Activated CD4-positive, alpha-beta T cell treated with anti-CD3 and anti-CD28 coated beads, Interleukin-2, amount 50 U/mL, for 48 hours (primary cell): ENCODE measurements around the gene CX3CR1.
A peak's percentile ranks its signal among the peaks of the same experiment; 100 is the strongest.
"Not testable (repeated sequence)": the region's sequence is repeated elsewhere in the genome, so short reads cannot be mapped to it uniquely, and the experiment has no call there.

Experiments
- DNase-seq, 2 experiments: peaks; one replicate each; pipeline ENCODE4 v3.0.0-alpha.2; 2020

Gene CX3CR1, protein sequence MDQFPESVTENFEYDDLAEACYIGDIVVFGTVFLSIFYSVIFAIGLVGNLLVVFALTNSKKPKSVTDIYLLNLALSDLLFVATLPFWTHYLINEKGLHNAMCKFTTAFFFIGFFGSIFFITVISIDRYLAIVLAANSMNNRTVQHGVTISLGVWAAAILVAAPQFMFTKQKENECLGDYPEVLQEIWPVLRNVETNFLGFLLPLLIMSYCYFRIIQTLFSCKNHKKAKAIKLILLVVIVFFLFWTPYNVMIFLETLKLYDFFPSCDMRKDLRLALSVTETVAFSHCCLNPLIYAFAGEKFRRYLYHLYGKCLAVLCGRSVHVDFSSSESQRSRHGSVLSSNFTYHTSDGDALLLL

DNA sequence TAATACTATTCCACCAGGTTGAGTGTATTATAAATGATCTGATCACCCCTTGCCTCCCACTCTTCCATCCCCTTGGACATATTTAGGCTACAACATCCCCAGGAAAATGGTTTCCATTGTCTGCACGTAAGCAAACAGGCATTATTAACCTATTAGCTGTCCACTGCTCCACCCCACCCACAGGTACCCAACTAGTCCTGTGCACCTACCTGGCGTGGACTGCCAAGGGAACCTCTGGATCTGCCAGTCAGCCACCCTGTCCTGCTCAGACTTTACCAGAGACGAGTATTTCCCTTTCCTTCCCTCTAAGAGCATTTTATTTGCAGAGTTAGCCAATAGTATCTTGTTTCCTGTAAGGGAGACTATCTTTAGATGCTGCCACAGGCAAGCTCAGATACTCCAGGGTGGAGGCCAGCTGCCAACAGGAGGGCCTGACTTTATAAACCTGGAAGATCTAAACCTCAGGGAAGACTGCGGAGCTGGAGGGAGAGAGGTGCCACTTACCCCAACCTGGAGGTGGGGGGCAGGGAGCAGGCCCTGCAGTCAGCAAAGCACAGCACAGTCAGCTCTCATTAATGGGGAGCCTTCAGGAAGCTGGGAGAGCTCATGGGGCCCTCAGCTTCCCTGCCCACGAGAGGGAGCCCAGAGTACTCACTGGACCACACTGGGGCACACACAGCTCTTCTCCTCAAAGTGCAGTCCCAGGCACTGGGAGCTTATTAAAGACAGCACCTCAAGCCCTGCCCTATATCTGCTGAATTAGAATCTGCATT is at the start of gene CX3CR1:
CX3CR1 (minus strand) TSS at position 292 of the 773 bp plus-strand sequence. CDS start 13,527 bp downstream, outside the sequence.
- no peak for DNase-seq

DNA sequence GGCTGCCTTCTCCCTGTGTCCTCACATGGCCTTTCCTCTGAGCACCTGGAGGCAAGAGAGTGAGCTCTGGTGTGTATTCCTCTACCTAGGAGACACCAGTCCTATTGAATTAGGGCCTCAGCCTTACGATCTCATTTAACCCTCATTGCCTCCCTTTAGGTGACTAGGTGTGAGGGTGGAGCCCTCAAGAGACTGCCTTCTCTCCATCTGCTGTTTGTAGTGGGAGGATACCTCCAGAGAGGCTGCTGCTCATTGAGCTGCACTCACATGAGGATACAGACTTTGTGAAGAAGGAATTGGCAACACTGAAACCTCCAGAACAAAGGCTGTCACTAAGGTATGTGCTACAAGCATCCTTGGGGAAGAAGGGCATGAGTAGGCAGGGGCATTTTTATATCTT is 49.7 kb upstream of the CX3CR1 start, which contains the start of gene CCR8:
CCR8 (plus strand) TSS at position 217 of the 400 bp plus-strand sequence. CDS start 2,623 bp downstream, outside the sequence.
- DNase-seq, result no peak

- DNase-seq, result peak; percentile 26 to 49
Measured at GRCh38 chr3:39327746-39328349, 48.0 kb upstream of the CX3CR1 start.

- DNase-seq, result no peak
Measured at GRCh38 chr3:39327053-39327745, 47.4 kb upstream of the CX3CR1 start.

DNA sequence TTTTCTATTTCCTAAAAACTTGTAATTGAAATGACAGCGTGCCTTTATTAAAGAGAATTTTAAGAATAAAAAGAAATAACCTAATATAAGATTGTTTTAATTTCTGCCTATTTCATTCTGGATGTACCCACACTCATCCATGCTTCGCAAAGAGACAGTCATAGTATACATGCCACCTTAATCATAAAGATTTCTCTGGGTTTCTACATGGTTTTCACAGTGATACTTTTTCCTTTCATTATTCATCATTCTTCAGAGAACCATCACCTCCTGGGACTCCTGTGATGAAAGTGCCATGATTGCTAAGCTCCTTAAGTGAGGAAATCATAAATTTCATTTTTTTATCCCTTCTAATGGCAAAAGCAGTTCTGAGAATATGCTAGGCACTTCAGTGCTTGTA is 45.4 kb upstream of the CX3CR1 start:
- no peak for DNase-seq

GRCh38 chr3:39323494-39323893 is 43.7 kb upstream of the CX3CR1 start:
- no peak for DNase-seq

DNA sequence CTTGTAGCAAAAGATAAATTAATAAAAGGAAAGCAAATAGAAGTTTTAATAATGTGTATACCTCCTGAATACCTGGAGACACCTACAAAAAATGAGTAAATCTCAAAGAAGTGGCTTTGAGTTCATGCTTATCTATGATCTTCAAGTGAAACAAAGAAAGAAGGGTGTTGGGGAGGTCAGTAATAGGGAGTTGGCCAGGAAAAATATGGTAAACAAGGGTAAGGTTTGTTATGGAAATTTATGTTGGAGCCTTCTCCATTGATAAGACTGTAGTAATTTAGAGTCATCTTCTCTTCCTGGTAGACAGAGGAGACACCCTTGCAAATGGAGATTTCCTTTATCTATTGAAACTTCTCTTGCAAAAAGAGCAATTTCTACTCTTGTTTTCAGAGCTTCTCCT is 43.1 kb upstream of the CX3CR1 start:
- DNase-seq, result no peak

GRCh38 chr3:39322209-39322715 is 42.4 kb upstream of the CX3CR1 start:
- not testable (repeated sequence) for DNase-seq

DNA sequence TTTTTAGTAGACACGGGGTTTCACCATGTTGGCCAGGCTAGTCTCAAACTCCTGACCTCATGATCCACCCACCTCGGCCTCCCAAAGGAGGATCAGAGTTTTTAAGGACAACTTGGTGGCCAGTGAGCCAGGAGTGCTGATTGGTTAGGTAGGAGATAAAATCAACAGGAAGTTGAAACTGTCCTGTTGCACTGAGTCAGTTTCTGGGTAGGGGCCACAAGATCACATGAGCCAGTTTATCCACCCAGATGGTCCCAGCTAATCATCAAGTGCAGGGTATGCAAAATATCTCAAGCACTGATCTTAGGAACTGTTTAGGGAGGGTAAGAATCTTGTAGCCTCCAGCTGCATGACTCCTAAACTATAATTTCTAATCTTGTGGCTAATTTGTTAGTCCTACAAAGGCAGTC is 41.7 kb upstream of the CX3CR1 start:
- not testable (repeated sequence) for DNase-seq

- DNase-seq, result no peak
Measured at GRCh38 chr3:39319249-39319648, 39.4 kb upstream of the CX3CR1 start.

- no peak for DNase-seq
Measured at GRCh38 chr3:39318301-39318700, 38.5 kb upstream of the CX3CR1 start.

DNA sequence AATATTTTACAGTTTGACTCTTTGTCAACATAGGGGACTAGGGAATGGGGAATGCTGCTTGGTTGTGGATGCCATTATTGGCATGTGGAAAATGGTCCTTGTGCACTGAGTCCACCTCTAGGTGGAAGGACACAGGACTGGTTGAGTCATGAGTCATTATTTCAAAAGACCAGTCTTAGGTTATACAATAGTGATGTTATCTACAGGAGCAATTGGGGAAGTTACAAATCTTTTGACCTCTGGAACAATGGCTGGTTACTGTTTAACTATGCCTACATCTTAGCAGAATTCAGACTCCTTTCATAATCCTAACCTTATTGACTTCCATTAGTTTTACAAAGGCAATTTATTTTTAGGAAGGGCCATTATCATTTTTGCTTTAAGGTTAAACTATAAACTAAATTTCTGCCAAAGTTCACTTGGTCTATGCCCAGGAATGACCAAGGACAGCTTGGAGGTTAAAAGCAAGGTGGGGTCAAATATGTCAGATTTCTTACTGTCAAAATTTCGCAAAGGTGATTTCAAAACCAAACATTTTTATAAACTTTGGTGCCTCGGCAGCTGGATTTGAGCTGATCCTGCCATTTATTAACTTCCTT is 37.8 kb upstream of the CX3CR1 start:
- no peak for DNase-seq

DNA sequence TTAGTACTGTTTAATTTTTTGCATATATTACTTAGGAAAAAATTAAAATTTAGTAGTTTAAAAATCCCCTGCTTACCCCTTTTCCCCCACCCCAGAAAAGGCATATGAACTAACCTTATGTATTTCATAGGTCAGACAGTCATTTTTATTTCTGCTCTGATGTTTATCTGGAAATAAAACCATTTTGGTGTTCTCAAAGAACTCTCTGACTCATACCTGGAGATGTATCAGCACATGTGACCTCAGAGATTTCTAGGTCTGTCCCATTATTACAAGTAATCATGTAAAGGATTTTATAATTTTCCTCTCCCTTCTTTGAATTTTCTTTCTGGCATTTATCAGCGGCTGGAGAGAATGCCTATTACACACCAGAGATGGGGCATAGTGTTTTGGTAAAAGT is 35.6 kb upstream of the CX3CR1 start:
- DNase-seq, result no peak

DNA sequence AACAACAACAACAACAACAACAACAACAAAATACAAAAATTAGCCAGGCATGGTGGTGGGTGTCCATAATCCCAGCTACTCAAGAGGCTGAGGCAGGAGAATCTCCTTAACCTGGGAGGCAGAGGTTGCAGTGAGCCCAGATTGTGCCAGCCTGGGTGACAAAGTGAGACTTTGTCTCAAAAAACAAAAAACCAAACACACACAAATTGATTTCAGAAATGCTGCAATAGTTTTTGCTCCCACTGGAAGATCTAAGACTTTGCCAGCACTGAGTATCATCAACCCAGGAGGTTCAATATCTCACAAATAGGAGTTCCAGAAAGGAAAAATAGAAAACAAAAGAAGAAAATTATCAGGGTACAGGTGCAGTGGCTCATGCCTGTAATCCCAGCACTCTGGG is 33.5 kb upstream of the CX3CR1 start:
- no peak for DNase-seq

DNA sequence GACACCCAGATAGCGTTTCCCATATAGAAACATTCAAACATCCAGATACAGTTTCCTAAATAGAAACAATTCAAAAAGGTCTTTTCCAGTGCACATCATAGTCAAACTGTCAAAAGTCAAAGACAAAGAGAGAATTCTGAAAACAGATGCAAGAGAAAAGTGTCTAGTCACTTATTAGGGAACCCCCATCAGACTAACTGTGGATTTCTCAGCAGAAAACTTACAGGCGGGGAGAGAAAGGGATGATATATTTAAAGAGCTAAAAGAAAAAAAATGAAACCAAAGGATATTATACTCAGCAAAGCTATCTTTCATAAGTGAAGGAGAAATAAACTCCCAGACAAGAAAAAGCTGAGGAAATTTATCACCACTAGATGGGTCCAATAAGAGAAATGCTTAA is 22.3 kb upstream of the CX3CR1 start:
- no peak for DNase-seq

- DNase-seq, result no peak
Measured at GRCh38 chr3:39299279-39299678, 19.4 kb upstream of the CX3CR1 start.

- no peak for DNase-seq
Measured at GRCh38 chr3:39296197-39297077, 16.6 kb upstream of the CX3CR1 start.

DNA sequence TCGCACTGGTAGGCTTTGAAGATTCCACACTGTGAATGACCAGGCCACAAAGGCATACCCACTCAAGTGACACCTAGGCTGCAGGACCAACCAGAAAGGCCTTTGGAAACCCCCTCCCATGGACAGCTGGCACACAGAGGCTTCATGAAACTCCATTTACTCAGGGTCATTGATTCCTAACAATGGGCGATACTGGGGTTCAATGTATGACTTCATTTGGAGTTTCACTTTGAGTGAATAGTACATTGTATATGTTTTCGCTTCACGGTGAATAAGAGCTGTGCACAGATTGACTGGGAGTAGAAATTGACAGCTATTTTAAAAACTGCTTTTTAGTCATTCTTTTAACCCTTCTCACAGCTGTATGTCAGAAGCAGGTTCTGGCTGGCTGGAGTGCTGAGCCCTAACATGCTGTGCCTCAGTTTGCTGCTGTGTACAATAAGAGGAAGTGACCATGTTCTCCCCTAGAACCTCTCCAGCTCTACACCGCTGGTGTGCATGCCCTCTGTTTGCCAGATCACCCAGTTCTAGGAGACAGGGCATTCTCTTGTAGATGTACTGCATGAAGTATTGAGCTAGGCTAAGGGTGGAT is 15.4 kb upstream of the CX3CR1 start:
- no peak for DNase-seq

- no peak for DNase-seq
Measured at GRCh38 chr3:39294446-39295183, 14.8 kb upstream of the CX3CR1 start.

DNA sequence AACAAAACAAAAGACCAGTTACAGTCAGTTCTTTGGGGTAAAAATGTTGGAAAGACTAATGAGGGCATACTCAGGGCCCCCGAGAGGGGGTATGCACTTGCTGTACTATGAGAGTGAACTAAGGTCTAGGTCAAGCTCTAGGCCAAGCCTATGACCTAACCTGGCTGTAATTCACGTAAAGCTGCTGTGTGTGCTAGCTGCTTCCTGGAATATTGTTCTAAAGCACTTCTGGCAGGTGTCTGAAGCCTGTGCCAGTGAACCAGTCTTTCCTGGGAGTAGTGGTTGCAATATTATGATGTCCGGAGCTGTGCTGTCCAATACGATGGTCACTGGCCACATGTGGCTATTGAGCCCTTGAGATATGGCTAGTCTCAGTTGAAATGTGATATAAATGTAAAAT is 13.1 kb upstream of the CX3CR1 start:
- DNase-seq, result no peak
